WTC11 (cell line): Measurements from ENCODE around the gene ELP2.

Source experiments
- ETV6 ChIP-seq: sonication (generic); formaldehyde crosslinking; IDR thresholded peaks from 2 replicates; pipeline ENCODE4 v1.8.1; 2022; ENCODE audit warnings: mild to moderate bottlenecking, missing genetic modification reagents
- SMAD3 ChIP-seq: sonication (generic); formaldehyde crosslinking; IDR thresholded peaks from 2 replicates; pipeline ENCODE4 v1.8.0; 2022; ENCODE audit warnings: missing genetic modification reagents, mild to moderate bottlenecking, borderline replicate concordance
- ZNF121 ChIP-seq: sonication (generic); formaldehyde crosslinking; IDR thresholded peaks from 2 replicates; pipeline ENCODE4 v1.8.0; 2023; ENCODE audit warnings: missing genetic modification reagents
- ZNF263 ChIP-seq: sonication (generic); formaldehyde crosslinking; IDR thresholded peaks from 2 replicates; pipeline ENCODE4 v1.8.1; 2022; ENCODE audit warnings: low read depth, mild to moderate bottlenecking, moderate library complexity, missing genetic modification reagents
- TF ChIP-seq, protein P1 (sequence below): fragments of 200-600 bp; IDR thresholded peaks from 2 replicates; pipeline ENCODE4 v1.8.0; 2022; ENCODE audit warnings: antibody characterized with exemption
- TF ChIP-seq, protein P2 (sequence below): sonication (generic); formaldehyde crosslinking; IDR thresholded peaks from 2 replicates; pipeline ENCODE4 v1.8.1; 2023; ENCODE audit warnings: mild to moderate bottlenecking, missing genetic modification reagents
- TF ChIP-seq, protein P3 (sequence below): sonication (generic); formaldehyde crosslinking; IDR thresholded peaks from 2 replicates; pipeline ENCODE4 v1.8.1; 2022; ENCODE audit warnings: low read depth, missing genetic modification reagents, borderline replicate concordance

GRCh38 chr18:36196238-36196995, 66.7 kb downstream of the ELP2 start:
- TF ChIP-seq, protein P1, sequence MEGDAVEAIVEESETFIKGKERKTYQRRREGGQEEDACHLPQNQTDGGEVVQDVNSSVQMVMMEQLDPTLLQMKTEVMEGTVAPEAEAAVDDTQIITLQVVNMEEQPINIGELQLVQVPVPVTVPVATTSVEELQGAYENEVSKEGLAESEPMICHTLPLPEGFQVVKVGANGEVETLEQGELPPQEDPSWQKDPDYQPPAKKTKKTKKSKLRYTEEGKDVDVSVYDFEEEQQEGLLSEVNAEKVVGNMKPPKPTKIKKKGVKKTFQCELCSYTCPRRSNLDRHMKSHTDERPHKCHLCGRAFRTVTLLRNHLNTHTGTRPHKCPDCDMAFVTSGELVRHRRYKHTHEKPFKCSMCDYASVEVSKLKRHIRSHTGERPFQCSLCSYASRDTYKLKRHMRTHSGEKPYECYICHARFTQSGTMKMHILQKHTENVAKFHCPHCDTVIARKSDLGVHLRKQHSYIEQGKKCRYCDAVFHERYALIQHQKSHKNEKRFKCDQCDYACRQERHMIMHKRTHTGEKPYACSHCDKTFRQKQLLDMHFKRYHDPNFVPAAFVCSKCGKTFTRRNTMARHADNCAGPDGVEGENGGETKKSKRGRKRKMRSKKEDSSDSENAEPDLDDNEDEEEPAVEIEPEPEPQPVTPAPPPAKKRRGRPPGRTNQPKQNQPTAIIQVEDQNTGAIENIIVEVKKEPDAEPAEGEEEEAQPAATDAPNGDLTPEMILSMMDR: no peak
- TF ChIP-seq SMAD3 (CRISPR knock-in tag) (no peak), ZNF263 (CRISPR knock-in tag) (no peak), ETV6 (CRISPR knock-in tag) (no peak), ZNF121 (CRISPR knock-in tag) (no peak)
- TF ChIP-seq, protein P2, sequence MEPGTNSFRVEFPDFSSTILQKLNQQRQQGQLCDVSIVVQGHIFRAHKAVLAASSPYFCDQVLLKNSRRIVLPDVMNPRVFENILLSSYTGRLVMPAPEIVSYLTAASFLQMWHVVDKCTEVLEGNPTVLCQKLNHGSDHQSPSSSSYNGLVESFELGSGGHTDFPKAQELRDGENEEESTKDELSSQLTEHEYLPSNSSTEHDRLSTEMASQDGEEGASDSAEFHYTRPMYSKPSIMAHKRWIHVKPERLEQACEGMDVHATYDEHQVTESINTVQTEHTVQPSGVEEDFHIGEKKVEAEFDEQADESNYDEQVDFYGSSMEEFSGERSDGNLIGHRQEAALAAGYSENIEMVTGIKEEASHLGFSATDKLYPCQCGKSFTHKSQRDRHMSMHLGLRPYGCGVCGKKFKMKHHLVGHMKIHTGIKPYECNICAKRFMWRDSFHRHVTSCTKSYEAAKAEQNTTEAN (CRISPR knock-in tag): no peak
- TF ChIP-seq, protein P3, sequence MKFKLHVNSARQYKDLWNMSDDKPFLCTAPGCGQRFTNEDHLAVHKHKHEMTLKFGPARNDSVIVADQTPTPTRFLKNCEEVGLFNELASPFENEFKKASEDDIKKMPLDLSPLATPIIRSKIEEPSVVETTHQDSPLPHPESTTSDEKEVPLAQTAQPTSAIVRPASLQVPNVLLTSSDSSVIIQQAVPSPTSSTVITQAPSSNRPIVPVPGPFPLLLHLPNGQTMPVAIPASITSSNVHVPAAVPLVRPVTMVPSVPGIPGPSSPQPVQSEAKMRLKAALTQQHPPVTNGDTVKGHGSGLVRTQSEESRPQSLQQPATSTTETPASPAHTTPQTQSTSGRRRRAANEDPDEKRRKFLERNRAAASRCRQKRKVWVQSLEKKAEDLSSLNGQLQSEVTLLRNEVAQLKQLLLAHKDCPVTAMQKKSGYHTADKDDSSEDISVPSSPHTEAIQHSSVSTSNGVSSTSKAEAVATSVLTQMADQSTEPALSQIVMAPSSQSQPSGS: no peak
